MM.1S (cell line): ENCODE measurements around the gene PIK3C3.

Experiments used
- DNase-seq: peaks from one replicate; pipeline ENCODE4 v3.0.0-alpha.2; 2015
- H2AFZ ChIP-seq: fragments of 300-600 bp; sonication (generic); 2 replicates; pipeline ENCODE4 v1.6.0; 2016; ENCODE audit warnings: antibody characterized with exemption, low read length
- H3F3A ChIP-seq: fragments of 300-600 bp; sonication (generic); 2 replicates; pipeline ENCODE4 v1.6.1; 2016; ENCODE audit warnings: mild to moderate bottlenecking, antibody characterized with exemption, low read length, moderate library complexity, mixed read lengths; ENCODE audit not compliant: insufficient read depth
- H3K27ac ChIP-seq: fragments of 300-600 bp; sonication (generic); 2 replicates; pipeline ENCODE4 v1.5.1; 2016; ENCODE audit warnings: mild to moderate bottlenecking, low read length
- H3K27me3 ChIP-seq: fragments of 300-600 bp; sonication (generic); replicated peaks from 2 replicates; pipeline ENCODE4 v1.6.0; 2016; ENCODE audit warnings: low read length; ENCODE audit not compliant: insufficient read depth
- H3K36me3 ChIP-seq: fragments of 300-600 bp; sonication (generic); replicated peaks from 2 replicates; pipeline ENCODE4 v1.6.1; 2016; ENCODE audit warnings: mild to moderate bottlenecking, low read length, mixed read lengths; ENCODE audit not compliant: insufficient read depth
- H3K4me1 ChIP-seq: fragments of 300-600 bp; sonication (generic); 2 replicates; pipeline ENCODE4 v1.6.1; 2016; ENCODE audit warnings: low read length, mixed read lengths
- H3K4me2 ChIP-seq: fragments of 300-600 bp; sonication (generic); 2 replicates; pipeline ENCODE4 v1.6.0; 2016; ENCODE audit warnings: low read depth, low read length
- H3K4me3 ChIP-seq: fragments of 300-600 bp; sonication (generic); 2 replicates; pipeline ENCODE4 v1.5.1; 2016; ENCODE audit warnings: low read length, mixed read lengths
- H3K79me2 ChIP-seq: fragments of 300-600 bp; sonication (generic); 2 replicates; pipeline ENCODE4 v1.6.1; 2016; ENCODE audit warnings: mixed run types, low read length, mixed read lengths
- H3K9ac ChIP-seq: fragments of 300-600 bp; sonication (generic); 2 replicates; pipeline ENCODE4 v1.6.1; 2016; ENCODE audit warnings: low read length, mixed read lengths
- H3K9me2 ChIP-seq: fragments of 300-600 bp; sonication (generic); replicated peaks from 2 replicates; pipeline ENCODE4 v1.6.1; 2016; ENCODE audit warnings: mild to moderate bottlenecking, low read length, mixed read lengths; ENCODE audit not compliant: insufficient read depth
- H3K9me3 ChIP-seq: fragments of 300-600 bp; sonication (generic); replicated peaks from 2 replicates; pipeline ENCODE4 v1.6.1; 2016; ENCODE audit warnings: mild to moderate bottlenecking, low read length, mixed read lengths; ENCODE audit not compliant: insufficient read depth
- H4K20me1 ChIP-seq: fragments of 300-600 bp; sonication (generic); 2 replicates; pipeline ENCODE4 v1.6.1; 2016; ENCODE audit warnings: mild to moderate bottlenecking, low read length, moderate library complexity, mixed read lengths; ENCODE audit not compliant: insufficient read depth
- CTCF ChIP-seq: fragments of 300-600 bp; sonication (generic); IDR thresholded peaks from 2 replicates; pipeline ENCODE4 v1.5.1; 2016; ENCODE audit warnings: antibody characterized with exemption, low read length, mixed read lengths
- EZH2 ChIP-seq: fragments of 300-600 bp; sonication (generic); optimal IDR thresholded peaks from 2 replicates; pipeline ENCODE3; 2017; ENCODE audit warnings: low read depth, mild to moderate bottlenecking, antibody characterized with exemption, low read length, mixed read lengths
- EZH2phosphoT487 ChIP-seq: fragments of 300-600 bp; sonication (generic); IDR thresholded peaks from 2 replicates; pipeline ENCODE4 v1.6.1; 2018; ENCODE audit warnings: antibody characterized with exemption, low read length

The PIK3C3 gene

DNA sequence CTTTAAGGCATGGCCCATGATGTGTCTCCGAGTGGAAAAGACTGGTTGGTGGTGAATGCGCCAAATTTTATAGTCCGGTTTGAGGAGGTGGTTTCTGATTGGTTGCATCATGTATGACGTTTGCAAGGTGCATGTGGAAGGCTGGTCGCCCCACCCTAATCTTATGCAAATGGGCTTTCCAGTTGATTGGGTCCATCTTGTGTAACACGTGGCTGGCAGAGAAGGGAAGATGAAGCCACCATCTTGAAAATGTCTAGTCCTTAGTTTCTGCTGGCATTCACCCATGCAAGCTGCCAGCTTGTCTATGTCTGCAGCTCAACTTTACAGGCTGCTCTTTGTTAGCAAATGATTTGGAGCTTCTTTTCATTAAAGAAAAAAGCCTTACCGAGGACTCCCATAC lies 132.2 kb downstream of the PIK3C3 start:
- no peak overlapping the region for H2AFZ ChIP-seq
- no peak overlapping the region for H3K4me2 ChIP-seq
- no peaks in the 10 kb centered on the region for H3K9me3 ChIP-seq
- H3K4me3 ChIP-seq = no peak overlapping the region
- H3K27me3 ChIP-seq = no peaks in the 10 kb centered on the region
- H3K36me3 ChIP-seq = no peaks in the 10 kb centered on the region
- H3K4me1 ChIP-seq = no peaks in the 10 kb centered on the region
- no peaks in the 10 kb centered on the region for H3K79me2 ChIP-seq
- TF ChIP-seq EZH2phosphoT487 = no peak
- no peak for TF ChIP-seq CTCF
- no peak for TF ChIP-seq EZH2
- H3F3A ChIP-seq = no peaks in the 10 kb centered on the region
- no peak overlapping the region for H3K27ac ChIP-seq
- no peak overlapping the region for H3K9ac ChIP-seq
- no peaks in the 10 kb centered on the region for H4K20me1 ChIP-seq
- H3K9me2 ChIP-seq = no peaks in the 10 kb centered on the region
- DNase-seq = no peak

GRCh38 chr18:42087876-42088275 lies 132.8 kb downstream of the PIK3C3 start:
- no peaks in the 10 kb centered on the region for H4K20me1 ChIP-seq
- TF ChIP-seq CTCF (no peak), EZH2 (no peak), EZH2phosphoT487 (no peak)
- no peaks in the 10 kb centered on the region for H3F3A ChIP-seq
- no peaks in the 10 kb centered on the region for H3K4me1 ChIP-seq
- H3K4me3 ChIP-seq = no peak overlapping the region
- no peaks in the 10 kb centered on the region for H3K9me3 ChIP-seq
- no peaks in the 10 kb centered on the region for H3K36me3 ChIP-seq
- no peak overlapping the region for H3K9ac ChIP-seq
- H3K79me2 ChIP-seq = no peaks in the 10 kb centered on the region
- H3K9me2 ChIP-seq = no peaks in the 10 kb centered on the region
- no peak overlapping the region for H3K27ac ChIP-seq
- no peak overlapping the region for H2AFZ ChIP-seq
- H3K27me3 ChIP-seq = no peaks in the 10 kb centered on the region
- no peak for DNase-seq
- H3K4me2 ChIP-seq = no peak overlapping the region

GRCh38 chr18:42092848-42093247 lies 137.8 kb downstream of the PIK3C3 start:
- Histone ChIP-seq H2AFZ (no peak overlapping the region), H3K36me3 (no peaks in the 10 kb centered on the region), H3K9me3 (no peaks in the 10 kb centered on the region), H3K4me3 (no peak overlapping the region), H3K4me1 (no peaks in the 10 kb centered on the region), H3F3A (no peaks in the 10 kb centered on the region), H3K27me3 (no peaks in the 10 kb centered on the region), H3K27ac (no peak overlapping the region), H3K4me2 (no peak overlapping the region), H4K20me1 (no peaks in the 10 kb centered on the region), H3K9me2 (no peaks in the 10 kb centered on the region), H3K9ac (no peak overlapping the region), H3K79me2 (no peaks in the 10 kb centered on the region)
- DNase-seq = no peak
- TF ChIP-seq EZH2 (no peak), EZH2phosphoT487 (no peak), CTCF (no peak)
